ENCODE data around the gene ABCA6. TPM values are rescaled to one million over a fixed set of nuclear protein-coding genes. Genes with fewer than 3 reads are reported as not detected.

Gene ABCA6
- total and polyA plus RNA-seq, 2 of the 13 experiments (the other 11 are each of a cell fraction or from before 2014, with no cell fraction given): 0.05 to 0.11 TPM

DNA sequence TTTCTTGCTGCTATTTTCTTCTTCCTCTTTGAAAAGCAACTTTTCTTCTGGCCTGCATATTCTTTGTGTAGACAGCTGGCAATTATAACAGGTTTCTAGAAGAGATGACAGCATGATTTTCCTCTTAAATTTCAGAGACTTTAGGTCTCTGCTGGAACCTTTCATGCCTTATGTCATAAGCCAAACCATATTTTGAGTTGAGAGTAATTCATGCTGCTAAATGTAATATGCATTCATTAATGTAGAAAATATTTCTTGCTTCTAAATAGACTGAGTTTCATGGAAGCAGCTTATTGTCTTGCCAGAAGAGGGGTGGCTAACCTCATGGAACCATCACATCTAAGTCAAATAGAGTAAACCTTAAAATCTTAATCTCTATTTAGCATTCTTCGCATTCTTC is 55.1 kb downstream of the ABCA6 start:
- Histone ChIP-seq H4K20me1 (ENCODE audit: insufficient read depth, low read length) (no peaks in the 10 kb centered on the region), H3K4me3 (replicated peaks in 1 of 3; ENCODE audit: insufficient read depth in 1 of 3, low read depth in 2 of 3, low read length in 3 of 3) (no peak overlapping the region), H2AFZ (ENCODE audit: low read length) (no peak overlapping the region), H3K9ac (ENCODE audit: insufficient read depth, low read depth, low read length) (no peak overlapping the region), H3K27me3 (ENCODE audit: control insufficient read depth in 1 of 2, insufficient read depth in 2 of 2, low read length in 2 of 2) (no peaks in the 10 kb centered on the region), H3K36me3 (replicated peaks in 1 of 2; ENCODE audit: control insufficient read depth in 1 of 2, insufficient read depth in 2 of 2, low read length in 2 of 2) (no peaks in the 10 kb centered on the region), H3K9me3 (ENCODE audit: low read length) (no peaks in the 10 kb centered on the region), H3K4me2 (ENCODE audit: low read depth, low read length) (no peak overlapping the region), H3K27ac (ENCODE audit: extremely low read length, insufficient read depth, low read length) (no peak overlapping the region), H3K79me2 (ENCODE audit: insufficient read depth, low read length) (no peaks in the 10 kb centered on the region), H3K4me1 (ENCODE audit: insufficient read depth, low read length) (no peaks in the 10 kb centered on the region)
- in situ Hi-C loops (cut with HindIII; ENCODE audit: extremely low pct_ligation_motif_present, low pct_unique_long_range_greater_than_20kb) (no loop called here), intact Hi-C loops (cut with micrococcal nuclease; ENCODE audit: unreplicated experiment) (loop anchor here (5.0 to 10.0 kb wide), 2 partner anchors 104 to 148 kb away; no protein-coding TSS in a partner anchor)
- TF ChIP-seq HCFC1 (IDR thresholded peaks at IDR 0.05; ENCODE audit: low read depth, low read length) (no peak), ZNF3 (CRISPR knock-in tag; IDR thresholded peaks at IDR 0.05) (no peak), ZNF33A (CRISPR knock-in tag; IDR thresholded peaks at IDR 0.05; ENCODE audit: borderline replicate concordance) (no peak), TEAD2 (CRISPR knock-in tag; IDR thresholded peaks at IDR 0.05) (no peak)
- TF ChIP-seq, protein P1, sequence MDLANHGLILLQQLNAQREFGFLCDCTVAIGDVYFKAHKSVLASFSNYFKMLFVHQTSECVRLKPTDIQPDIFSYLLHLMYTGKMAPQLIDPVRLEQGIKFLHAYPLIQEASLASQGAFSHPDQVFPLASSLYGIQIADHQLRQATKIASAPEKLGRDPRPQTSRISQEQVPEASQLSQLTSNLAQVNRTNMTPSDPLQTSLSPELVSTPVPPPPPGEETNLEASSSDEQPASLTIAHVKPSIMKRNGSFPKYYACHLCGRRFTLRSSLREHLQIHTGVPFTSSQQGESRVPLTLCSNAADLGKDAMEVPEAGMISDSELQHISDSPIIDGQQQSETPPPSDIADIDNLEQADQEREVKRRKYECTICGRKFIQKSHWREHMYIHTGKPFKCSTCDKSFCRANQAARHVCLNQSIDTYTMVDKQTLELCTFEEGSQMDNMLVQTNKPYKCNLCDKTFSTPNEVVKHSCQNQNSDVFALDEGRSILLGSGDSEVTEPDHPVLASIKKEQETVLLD (CRISPR knock-in tag; IDR thresholded peaks at IDR 0.05; ENCODE audit: low read depth): no peak
- TF ChIP-seq, protein P2, sequence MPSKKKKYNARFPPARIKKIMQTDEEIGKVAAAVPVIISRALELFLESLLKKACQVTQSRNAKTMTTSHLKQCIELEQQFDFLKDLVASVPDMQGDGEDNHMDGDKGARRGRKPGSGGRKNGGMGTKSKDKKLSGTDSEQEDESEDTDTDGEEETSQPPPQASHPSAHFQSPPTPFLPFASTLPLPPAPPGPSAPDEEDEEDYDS (CRISPR knock-in tag; IDR thresholded peaks at IDR 0.05): no peak
- TF ChIP-seq, protein P3, sequence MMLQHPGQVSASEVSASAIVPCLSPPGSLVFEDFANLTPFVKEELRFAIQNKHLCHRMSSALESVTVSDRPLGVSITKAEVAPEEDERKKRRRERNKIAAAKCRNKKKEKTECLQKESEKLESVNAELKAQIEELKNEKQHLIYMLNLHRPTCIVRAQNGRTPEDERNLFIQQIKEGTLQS (CRISPR knock-in tag; IDR thresholded peaks at IDR 0.05): no peak
- DNase-seq (ENCODE audit: low spot score): no peak
- WGBS (ENCODE audit: low lambda C conversion rate): 56% methylated on average over 1 of the region's 1 CpG
- ATAC-seq: no peak
- BruUV-seq (replicated peaks): no TSS peak
- ChIA-PET POLR2A (no interaction called here), CTCF (ENCODE audit: low intra/inter-chr PET ratio, low total read pairs) (no interaction called here)
- FAIRE-seq: no peak

Measured in HepG2 (cell line).